OCI-LY1 (cell line): ENCODE results near the gene TANC1.

Source experiments
- EZH2 ChIP-seq: fragments of 200-600 bp; sonication (generic), shearing (Covaris generic); IDR thresholded peaks from 2 replicates; pipeline ENCODE4 v1.8.0; 2017; ENCODE audit warnings: borderline replicate concordance, mixed run types, mild to moderate bottlenecking, antibody characterized with exemption, low read length, moderate library complexity, mixed read lengths
- TF ChIP-seq, protein P1 (sequence below): fragments of 200-600 bp; sonication (generic), shearing (Covaris generic); IDR thresholded peaks from 2 replicates; pipeline ENCODE4 v1.5.1; 2017; ENCODE audit warnings: mild to moderate bottlenecking, antibody characterized with exemption, low read length, moderate library complexity, mixed read lengths

GRCh38 chr2:159153951-159154350, 185.5 kb downstream of the TANC1 start:
- TF ChIP-seq, protein P1, sequence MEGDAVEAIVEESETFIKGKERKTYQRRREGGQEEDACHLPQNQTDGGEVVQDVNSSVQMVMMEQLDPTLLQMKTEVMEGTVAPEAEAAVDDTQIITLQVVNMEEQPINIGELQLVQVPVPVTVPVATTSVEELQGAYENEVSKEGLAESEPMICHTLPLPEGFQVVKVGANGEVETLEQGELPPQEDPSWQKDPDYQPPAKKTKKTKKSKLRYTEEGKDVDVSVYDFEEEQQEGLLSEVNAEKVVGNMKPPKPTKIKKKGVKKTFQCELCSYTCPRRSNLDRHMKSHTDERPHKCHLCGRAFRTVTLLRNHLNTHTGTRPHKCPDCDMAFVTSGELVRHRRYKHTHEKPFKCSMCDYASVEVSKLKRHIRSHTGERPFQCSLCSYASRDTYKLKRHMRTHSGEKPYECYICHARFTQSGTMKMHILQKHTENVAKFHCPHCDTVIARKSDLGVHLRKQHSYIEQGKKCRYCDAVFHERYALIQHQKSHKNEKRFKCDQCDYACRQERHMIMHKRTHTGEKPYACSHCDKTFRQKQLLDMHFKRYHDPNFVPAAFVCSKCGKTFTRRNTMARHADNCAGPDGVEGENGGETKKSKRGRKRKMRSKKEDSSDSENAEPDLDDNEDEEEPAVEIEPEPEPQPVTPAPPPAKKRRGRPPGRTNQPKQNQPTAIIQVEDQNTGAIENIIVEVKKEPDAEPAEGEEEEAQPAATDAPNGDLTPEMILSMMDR: no peak
- no peak for TF ChIP-seq EZH2
